Immature natural killer cell (primary cell): ENCODE data around the gene ANKRD17. TPM values are rescaled to one million over a fixed set of nuclear protein-coding genes. Genes with fewer than 3 reads are reported as not detected.
A peak's percentile ranks its signal among the peaks of the same experiment; 100 is the strongest.

Experiments used
- DNase-seq, 3 donors: peaks; one replicate each; pipeline ENCODE4 v3.0.0; 2022; ENCODE audit warnings: mixed read lengths in 1 of 3
- H3K27ac Mint-ChIP-seq, 6 donors: one replicate each; pipeline ENCODE4 v1.8.0; 2020; ENCODE audit warnings: mixed read lengths in 6 of 6, mild to moderate bottlenecking in 5 of 6, inconsistent platforms in 4 of 6, moderate library complexity in 3 of 6
- H3K27me3 Mint-ChIP-seq, 3 donors: one replicate each; pipeline ENCODE4 v1.8.0; 2020 to 2021; ENCODE audit warnings: low read depth in 3 of 3, mild to moderate bottlenecking in 3 of 3, mixed read lengths in 3 of 3, moderate library complexity in 3 of 3, inconsistent platforms in 1 of 3
- H3K36me3 Mint-ChIP-seq, 3 donors: one replicate each; pipeline ENCODE4 v1.8.0; 2020; ENCODE audit warnings: mixed read lengths in 3 of 3, inconsistent platforms in 2 of 3, mild to moderate bottlenecking in 2 of 3
- H3K4me1 Mint-ChIP-seq, 2 donors: one replicate each; pipeline ENCODE4 v1.8.0; 2020; ENCODE audit warnings: inconsistent platforms in 2 of 2, mild to moderate bottlenecking in 2 of 2, mixed read lengths in 2 of 2, moderate library complexity in 1 of 2
- H3K4me3 Mint-ChIP-seq, 5 donors: one replicate each; pipeline ENCODE4 v1.8.0; 2020; ENCODE audit warnings: mild to moderate bottlenecking in 5 of 5, mixed read lengths in 5 of 5, inconsistent platforms in 3 of 5, moderate library complexity in 3 of 5
- H3K9me3 Mint-ChIP-seq, 6 donors: one replicate each; pipeline ENCODE4 v1.8.0; 2020; ENCODE audit warnings: mild to moderate bottlenecking in 6 of 6, mixed read lengths in 6 of 6, inconsistent platforms in 4 of 6, moderate library complexity in 3 of 6
- polyA plus RNA-seq, 3 donors: library from polyadenylated mRNA; unstranded; fragments of 300-500 nt; fragmentation: Illumina TruSeq; gene quantifications; one replicate each; pipeline ENCODE4 v1.2.3, GENCODE V29; 2021

ANKRD17 gene
- polyA plus RNA-seq, 3 donors from 2014 or later = 4.8 to 15.9 (median 8.5) TPM

DNA sequence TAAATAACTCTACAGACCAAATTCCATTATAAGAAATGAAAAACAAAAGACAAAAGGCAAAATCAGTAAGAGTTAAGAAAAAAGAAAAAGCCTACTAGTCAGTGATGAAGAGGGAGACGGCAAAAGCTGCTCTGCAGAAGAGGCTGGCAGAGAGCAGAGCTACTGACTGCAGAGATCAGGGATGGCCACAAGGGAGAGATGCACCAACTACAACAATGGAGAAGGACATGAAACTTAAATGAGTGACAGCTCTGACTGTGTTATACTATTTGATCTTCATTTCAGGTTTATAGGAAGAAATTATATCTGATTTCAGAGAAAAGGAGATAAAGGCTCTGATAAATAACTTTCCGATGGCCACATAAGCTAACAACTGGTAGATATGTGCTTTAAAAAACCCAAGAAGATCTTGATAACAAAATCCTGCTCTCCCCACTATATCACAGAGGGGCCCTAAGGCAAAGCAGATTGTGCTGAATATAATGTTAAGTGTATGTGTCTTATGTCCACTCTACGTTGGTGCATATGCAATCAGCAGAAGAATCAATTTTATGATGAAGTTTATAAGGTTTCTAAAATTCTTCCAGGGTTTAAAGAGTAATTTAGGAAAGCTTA lies 130.7 kb downstream of the ANKRD17 start:
- DNase-seq = no peak
- Mint-ChIP-seq H3K27ac (peak overlapping the region in 4 of 6 donors; percentile 1 to 69 (median 45)), H3K4me1 (peaks cover 5 to 11% of the 10 kb centered on the region in 2 donors), H3K4me3 (no peak overlapping the region), H3K27me3 (no peaks in the 10 kb centered on the region), H3K9me3 (no peaks in the 10 kb centered on the region), H3K36me3 (peaks cover 10 to 24% (median 10%) of the 10 kb centered on the region in 3 donors)

DNA sequence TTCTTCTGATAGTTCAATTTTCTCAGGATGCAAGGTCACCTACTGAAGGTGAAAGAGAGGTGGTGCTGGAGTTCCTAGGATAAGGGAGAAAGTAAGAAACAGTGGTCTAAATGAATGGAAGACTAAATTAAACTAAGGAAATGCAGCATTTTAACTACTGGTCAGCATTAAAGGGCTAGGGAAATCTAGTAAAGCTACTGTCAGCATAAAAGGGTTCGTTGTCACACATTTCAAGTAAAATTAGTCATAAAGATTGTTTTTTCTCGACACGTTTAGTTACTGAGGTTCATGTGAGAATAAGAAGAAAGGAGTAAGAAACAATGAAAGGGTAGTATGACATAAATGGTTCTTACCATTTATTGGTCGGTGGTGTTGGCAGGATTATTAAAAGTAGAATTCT lies 149.1 kb downstream of the ANKRD17 start:
- Mint-ChIP-seq H3K4me1 (no peaks in the 10 kb centered on the region), H3K4me3 (no peak overlapping the region), H3K36me3 (peaks cover 9 to 18% (median 10%) of the 10 kb centered on the region in 3 donors), H3K27me3 (peaks cover 0 to 3% (median 0%) of the 10 kb centered on the region in 3 donors), H3K27ac (no peak overlapping the region), H3K9me3 (no peaks in the 10 kb centered on the region)
- DNase-seq = no peak

DNA sequence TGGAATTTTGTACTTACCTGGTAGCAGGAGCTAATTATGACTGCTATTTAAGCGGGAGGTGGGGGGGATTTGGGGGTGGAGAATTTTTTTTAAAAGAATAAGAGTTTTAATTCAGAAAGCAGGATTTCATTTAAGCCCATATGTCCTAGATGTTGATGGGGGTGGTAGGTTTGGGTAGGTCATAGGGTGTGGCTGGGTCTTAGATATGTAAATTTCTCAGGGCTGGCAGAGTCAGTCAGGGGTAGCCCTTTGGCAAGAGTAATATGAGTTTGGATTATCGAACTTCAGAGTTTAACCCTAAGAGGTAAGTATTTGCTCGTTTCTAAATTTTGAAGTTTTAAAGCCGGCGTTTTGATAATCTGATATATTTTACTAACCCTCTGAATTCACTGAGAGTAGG lies 153.9 kb downstream of the ANKRD17 start:
- H3K27me3 Mint-ChIP-seq = peaks cover 0 to 3% (median 0%) of the 10 kb centered on the region in 3 donors
- peak overlapping the region in 1 of 6 donors; percentile 23 for H3K27ac Mint-ChIP-seq
- H3K4me1 Mint-ChIP-seq = no peaks in the 10 kb centered on the region
- H3K4me3 Mint-ChIP-seq = no peak overlapping the region
- no peak for DNase-seq
- H3K36me3 Mint-ChIP-seq = peaks cover 10 to 21% (median 16%) of the 10 kb centered on the region in 3 donors
- H3K9me3 Mint-ChIP-seq = no peaks in the 10 kb centered on the region

DNA sequence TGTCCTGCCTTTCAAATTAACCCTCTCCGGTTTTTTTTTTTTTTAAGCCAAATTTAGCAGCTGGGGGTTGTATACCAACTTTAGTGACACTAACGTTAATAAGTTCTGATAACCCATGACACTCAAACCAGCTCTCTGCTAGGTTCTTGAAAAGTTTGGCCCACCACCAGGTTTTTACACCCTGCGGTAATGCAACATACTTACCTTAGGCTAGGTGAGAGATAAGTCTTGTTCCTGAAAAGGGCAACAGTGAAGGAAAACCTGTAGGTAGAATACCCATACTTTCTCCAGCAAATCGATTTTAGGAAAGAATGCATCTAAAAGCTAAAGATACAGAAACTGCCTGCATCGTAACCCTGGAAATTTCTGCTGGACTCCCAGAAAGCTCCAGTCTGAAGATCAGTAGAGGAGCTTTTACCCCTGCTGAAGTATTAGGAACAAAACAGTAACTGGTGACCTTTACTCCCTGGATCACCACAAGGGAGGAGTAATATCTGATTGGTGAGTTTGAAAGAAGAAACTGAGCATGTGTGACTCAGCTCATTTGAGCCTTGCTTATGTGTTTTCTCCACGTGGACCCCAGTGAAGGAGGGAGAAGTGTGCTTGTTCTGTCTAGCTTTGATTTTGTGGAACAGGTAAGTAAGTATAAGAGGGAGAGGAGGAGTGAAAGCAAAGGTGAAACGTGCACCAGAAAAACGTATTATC lies 154.6 kb downstream of the ANKRD17 start:
- peak overlapping the region in 3 of 6 donors; percentile 4 to 38 (median 5) for H3K27ac Mint-ChIP-seq
- H3K27me3 Mint-ChIP-seq = peaks cover 0 to 3% (median 1%) of the 10 kb centered on the region in 3 donors
- no peak for DNase-seq
- no peaks in the 10 kb centered on the region for H3K9me3 Mint-ChIP-seq
- peaks cover 10 to 21% (median 16%) of the 10 kb centered on the region in 3 donors for H3K36me3 Mint-ChIP-seq
- H3K4me3 Mint-ChIP-seq = no peak overlapping the region
- H3K4me1 Mint-ChIP-seq = no peaks in the 10 kb centered on the region

DNA sequence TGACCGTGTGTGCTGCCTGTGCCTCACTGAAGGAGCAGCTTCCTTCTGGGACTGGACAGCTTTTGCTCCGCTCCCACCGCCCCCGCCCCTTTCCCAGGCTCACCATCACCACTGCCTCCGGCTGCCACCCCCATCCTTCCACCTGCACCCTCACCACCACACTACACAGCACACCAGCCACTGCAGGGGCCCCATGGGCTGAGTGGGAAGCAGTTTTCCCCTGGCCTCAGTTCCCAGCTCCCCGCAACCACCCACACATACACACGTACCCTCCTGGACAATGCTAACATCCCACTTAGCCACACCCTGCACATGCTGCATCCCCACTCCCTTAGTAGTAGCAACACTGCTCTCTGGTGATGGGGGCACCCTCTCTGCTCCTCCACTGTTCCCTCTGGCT lies 159.5 kb downstream of the ANKRD17 start:
- Mint-ChIP-seq H3K9me3 (no peaks in the 10 kb centered on the region), H3K27me3 (peaks cover 0 to 3% (median 1%) of the 10 kb centered on the region in 3 donors), H3K4me1 (no peaks in the 10 kb centered on the region), H3K4me3 (no peak overlapping the region), H3K36me3 (peaks cover 13 to 18% (median 16%) of the 10 kb centered on the region in 3 donors), H3K27ac (peak overlapping the region in 3 of 6 donors; percentile 17 to 45 (median 35))
- no peak for DNase-seq

DNA sequence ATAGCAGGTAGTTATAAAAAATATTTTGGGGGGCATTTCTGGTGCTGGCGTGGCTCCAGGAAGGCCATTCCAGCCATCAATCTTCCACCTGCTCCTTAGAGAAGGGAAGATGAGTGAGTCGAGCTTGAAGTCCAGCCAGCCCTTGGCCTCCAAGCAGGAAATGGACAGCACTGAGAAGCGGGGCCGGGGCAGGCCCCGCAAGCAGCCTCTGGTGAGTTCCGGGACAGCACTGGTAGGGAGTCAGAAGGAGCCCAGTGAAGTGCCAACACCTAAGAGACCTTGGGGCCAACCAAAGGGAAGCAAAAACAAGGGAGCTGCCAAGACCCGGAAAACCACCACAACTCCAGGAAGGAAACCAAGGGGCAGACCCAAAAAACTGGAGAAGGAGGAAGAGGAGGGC lies 159.9 kb downstream of the ANKRD17 start:
- Mint-ChIP-seq H3K27ac (peak overlapping the region in 1 of 6 donors; percentile 39), H3K9me3 (no peaks in the 10 kb centered on the region), H3K4me1 (no peaks in the 10 kb centered on the region), H3K27me3 (peaks cover 0 to 3% (median 1%) of the 10 kb centered on the region in 3 donors), H3K36me3 (peaks cover 13 to 16% (median 15%) of the 10 kb centered on the region in 3 donors), H3K4me3 (no peak overlapping the region)
- DNase-seq = no peak

DNA sequence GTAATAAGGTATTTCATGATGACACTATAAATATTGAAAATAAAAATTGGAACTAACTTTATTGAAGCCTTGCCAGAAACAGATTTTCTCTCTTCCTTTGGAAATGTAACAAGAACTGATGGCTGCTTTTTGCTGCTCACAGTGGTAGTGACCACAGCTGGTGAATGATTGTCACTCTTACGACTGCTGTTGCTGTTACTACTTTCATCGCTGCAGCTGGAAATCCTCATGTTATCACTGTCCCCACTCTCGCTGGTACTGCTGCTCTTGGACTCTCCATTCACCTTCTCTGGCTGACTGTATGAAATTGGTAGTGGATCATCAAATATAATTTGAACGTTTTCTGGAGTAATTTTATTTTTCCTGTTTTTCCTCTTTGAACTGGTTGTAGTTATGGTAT lies 160.6 kb downstream of the ANKRD17 start:
- H3K27ac Mint-ChIP-seq = peak overlapping the region in 3 of 6 donors; percentile 1 to 53 (median 39)
- no peak overlapping the region for H3K4me3 Mint-ChIP-seq
- no peak for DNase-seq
- H3K4me1 Mint-ChIP-seq = no peaks in the 10 kb centered on the region
- H3K27me3 Mint-ChIP-seq = peaks cover 0 to 3% (median 1%) of the 10 kb centered on the region in 3 donors
- no peaks in the 10 kb centered on the region for H3K9me3 Mint-ChIP-seq
- H3K36me3 Mint-ChIP-seq = peaks cover 13 to 16% (median 15%) of the 10 kb centered on the region in 3 donors

DNA sequence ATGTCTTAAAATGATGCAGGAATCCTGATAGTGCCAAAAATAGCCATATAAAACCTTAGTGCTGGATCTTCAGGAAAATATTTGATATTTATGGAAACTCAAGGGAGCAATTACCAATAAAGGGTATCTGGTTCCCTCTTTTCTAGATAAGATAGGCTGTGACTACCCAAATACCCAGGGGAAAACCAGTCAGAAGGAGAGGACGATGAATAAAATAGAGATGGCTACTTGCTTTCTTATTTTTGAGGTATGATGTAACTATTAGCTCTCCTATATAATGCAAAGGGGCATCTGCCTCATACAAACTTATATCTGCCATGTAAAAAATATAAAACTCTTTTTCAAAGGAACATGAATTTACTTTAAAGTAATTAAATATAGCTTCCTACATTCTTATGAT lies 165.7 kb downstream of the ANKRD17 start:
- Mint-ChIP-seq H3K4me3 (no peak overlapping the region), H3K36me3 (peaks cover 10 to 20% (median 14%) of the 10 kb centered on the region in 3 donors), H3K27ac (peak overlapping the region in 1 of 6 donors; percentile 16), H3K4me1 (peaks cover 0 to 5% of the 10 kb centered on the region in 2 donors), H3K9me3 (no peaks in the 10 kb centered on the region), H3K27me3 (peaks cover 0 to 2% (median 0%) of the 10 kb centered on the region in 3 donors)
- no peak for DNase-seq

DNA sequence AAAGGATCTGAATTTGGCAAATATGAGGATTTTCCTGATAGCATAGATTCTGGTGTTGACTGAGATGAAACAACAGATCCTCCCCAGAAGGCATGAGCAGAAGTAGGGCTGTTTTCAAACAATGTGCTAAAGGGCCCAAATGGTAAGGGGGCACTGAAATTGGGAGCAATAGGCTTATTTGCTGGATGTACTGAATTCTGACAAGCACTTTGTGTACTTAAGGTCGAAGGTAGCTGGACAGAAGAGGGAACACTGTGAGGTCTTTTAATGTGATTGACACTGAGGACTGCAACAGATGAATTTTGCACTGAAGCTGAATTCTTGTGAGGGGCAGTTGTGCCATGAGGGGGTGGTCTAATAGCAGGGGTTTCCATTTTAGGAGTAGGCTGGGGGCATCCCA lies 167.9 kb downstream of the ANKRD17 start:
- H3K9me3 Mint-ChIP-seq = no peaks in the 10 kb centered on the region
- peak overlapping the region in 4 of 6 donors; percentile 20 to 70 (median 52) for H3K27ac Mint-ChIP-seq
- H3K4me1 Mint-ChIP-seq = peaks cover 9 to 14% of the 10 kb centered on the region in 2 donors
- H3K27me3 Mint-ChIP-seq = peaks cover 0 to 2% (median 0%) of the 10 kb centered on the region in 3 donors
- no peak for DNase-seq
- no peak overlapping the region for H3K4me3 Mint-ChIP-seq
- peaks cover 10 to 18% (median 16%) of the 10 kb centered on the region in 3 donors for H3K36me3 Mint-ChIP-seq

DNA sequence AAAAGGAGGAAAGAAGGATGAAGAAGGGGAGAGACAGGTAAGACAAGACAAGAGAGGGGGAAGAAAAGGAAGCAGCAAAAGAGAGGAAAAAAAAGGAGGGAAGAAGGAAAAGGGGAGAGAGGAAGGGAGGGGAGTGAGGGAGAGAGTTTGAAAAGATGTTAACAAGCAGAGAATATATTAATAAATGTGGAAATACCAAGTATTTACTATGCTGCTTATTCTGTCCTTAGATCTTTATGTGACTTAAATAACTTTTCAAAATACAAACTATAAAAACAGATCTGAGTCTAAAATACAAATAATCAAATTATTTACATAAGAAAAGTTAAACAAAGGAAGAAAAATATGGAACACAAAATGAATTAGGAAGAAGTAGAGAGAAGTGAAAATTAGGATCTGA lies 170.7 kb downstream of the ANKRD17 start:
- H3K27me3 Mint-ChIP-seq = peaks cover 0 to 2% (median 0%) of the 10 kb centered on the region in 3 donors
- peaks cover 12 to 23% (median 20%) of the 10 kb centered on the region in 3 donors for H3K36me3 Mint-ChIP-seq
- H3K4me3 Mint-ChIP-seq = peak overlapping the region in 1 of 5 donors; percentile 11
- peak overlapping the region in 5 of 6 donors; percentile 30 to 83 (median 70) for H3K27ac Mint-ChIP-seq
- DNase-seq = no peak
- H3K4me1 Mint-ChIP-seq = peaks cover 9 to 19% of the 10 kb centered on the region in 2 donors
- H3K9me3 Mint-ChIP-seq = no peaks in the 10 kb centered on the region

DNA sequence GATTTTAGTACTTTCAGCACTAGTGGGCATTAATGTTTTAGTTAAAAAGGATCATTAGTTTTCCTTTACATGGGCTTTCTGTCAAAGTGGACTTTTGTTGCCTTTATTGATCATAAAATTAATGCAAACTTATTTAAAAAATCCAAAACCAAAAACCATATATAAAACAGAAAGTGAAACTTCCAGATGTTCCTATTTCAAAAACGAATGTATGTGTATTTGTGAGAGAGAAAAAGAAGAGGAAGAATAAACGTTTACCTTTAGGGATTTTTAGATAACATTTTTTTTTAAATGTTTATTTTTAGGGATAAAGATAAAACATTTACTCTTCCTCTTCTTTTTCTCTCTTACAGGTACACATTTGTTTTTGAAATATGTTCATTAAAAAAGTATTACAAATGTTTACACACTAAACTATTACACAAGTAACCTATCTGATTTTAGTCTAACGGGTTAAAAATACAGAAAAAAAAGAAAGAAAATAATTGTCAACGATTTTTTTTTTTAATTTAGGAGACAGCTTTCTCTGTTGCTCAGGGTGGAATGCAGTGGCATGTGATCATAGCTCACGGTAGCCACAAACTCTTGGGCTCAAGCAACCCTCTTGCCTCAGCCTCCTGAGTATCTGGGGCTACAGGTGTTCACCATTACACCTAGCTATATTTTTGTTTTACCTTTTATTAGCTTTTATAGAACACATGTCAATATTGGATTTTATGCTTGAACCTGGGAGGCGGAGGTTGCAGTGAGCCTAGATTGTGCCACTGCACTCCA lies 172.3 kb downstream of the ANKRD17 start:
- DNase-seq = peak; percentile 13 to 27 (median 20)
- Mint-ChIP-seq H3K36me3 (peaks cover 7 to 21% (median 19%) of the 10 kb centered on the region in 3 donors), H3K4me3 (peak overlapping the region; percentile 70 to 83 (median 81)), H3K27ac (peak overlapping the region; percentile 12 to 88 (median 78)), H3K9me3 (no peaks in the 10 kb centered on the region), H3K4me1 (peaks cover 9 to 19% of the 10 kb centered on the region in 2 donors), H3K27me3 (no peaks in the 10 kb centered on the region)

DNA sequence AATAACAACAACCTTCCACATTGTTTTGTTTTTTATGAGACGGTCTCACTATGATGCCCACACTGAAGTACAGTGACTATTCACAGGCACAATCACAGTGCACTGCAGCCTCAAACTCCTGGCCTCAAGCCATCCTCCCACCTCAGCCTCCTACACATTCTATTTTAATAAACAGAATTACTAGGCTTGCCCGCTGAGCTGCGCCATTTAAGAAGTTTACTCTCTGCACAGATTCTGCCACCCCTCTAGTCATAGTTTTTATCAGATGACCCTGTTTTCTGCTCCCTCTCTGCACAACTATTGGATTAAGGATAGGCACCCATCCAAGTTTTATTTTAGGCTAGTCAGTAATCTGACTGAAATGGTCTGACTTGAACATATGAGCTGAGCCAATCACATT lies 177.8 kb downstream of the ANKRD17 start:
- Mint-ChIP-seq H3K36me3 (peaks cover 12 to 32% (median 16%) of the 10 kb centered on the region in 3 donors), H3K4me3 (no peak overlapping the region), H3K9me3 (no peaks in the 10 kb centered on the region), H3K27ac (peak overlapping the region; percentile 22 to 75 (median 56)), H3K27me3 (no peaks in the 10 kb centered on the region), H3K4me1 (peaks cover 0 to 5% of the 10 kb centered on the region in 2 donors)
- DNase-seq = no peak

DNA sequence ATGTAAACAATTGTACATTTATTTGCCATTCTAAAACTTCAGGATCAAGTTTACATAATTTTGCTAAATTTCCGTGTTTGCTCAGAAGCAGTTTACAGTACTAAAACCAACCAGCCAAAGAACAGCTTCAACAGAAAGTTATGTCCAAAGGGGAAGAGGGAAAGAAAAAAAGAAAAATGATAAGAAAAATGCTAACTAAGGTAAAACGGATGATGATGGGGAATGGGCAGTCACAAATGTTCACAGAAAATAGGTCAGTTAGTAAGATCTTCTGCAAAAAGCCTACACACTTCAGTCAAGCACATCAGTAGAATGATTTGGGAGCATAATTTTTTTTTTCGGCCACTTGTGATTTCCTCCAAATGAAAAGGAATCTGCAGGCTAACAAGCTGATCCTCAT lies 182.8 kb downstream of the ANKRD17 start:
- H3K4me3 Mint-ChIP-seq = no peak overlapping the region
- no peak for DNase-seq
- H3K9me3 Mint-ChIP-seq = no peaks in the 10 kb centered on the region
- no peaks in the 10 kb centered on the region for H3K27me3 Mint-ChIP-seq
- H3K36me3 Mint-ChIP-seq = peaks cover 8 to 28% (median 18%) of the 10 kb centered on the region in 3 donors
- H3K27ac Mint-ChIP-seq = peak overlapping the region in 1 of 6 donors; percentile 7
- no peaks in the 10 kb centered on the region for H3K4me1 Mint-ChIP-seq
